ENCODE measurements around the gene KANSL1.
"Not testable (repeated sequence)": the region's sequence is repeated elsewhere in the genome, so short reads cannot be mapped to it uniquely, and the experiment has no call there.

KANSL1 gene

GRCh38 chr17:46136820-46137219 is 56.4 kb downstream of the KANSL1 start:
- DNase-seq, result no peak

DNA sequence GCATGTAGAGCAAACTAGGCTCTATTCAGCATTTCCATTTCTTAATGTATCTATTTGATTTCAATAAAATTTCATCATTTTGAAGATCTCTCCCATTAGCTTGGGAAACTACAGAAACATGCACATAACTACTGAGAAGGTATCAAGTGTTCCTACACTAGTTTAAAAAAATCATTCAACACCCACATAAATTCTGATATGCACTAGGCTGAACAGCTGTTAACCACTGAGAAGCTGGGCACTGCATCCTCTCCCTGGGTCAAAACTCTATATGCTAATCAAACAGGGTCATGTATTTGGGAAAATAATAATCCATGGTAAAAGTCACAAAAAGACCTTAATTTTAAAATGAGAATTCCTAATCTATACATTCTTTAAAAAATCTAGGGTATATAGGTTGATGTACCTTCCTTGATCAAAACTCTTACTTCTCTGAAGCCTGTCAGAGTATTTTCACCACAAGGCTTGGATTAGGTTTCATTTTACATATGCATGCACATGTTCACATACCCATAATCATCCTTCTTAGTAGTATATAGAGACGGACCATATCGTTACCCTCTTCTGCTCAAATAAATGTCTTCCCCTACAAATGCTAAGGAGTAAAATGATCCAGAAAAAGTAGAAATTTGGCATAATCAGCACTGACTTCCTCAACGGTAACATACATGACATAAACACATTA is 57.2 kb downstream of the KANSL1 start:
- DNase-seq, result no peak

- no peak for DNase-seq
Observed at GRCh38 chr17:46135126-46135812, 58.0 kb downstream of the KANSL1 start.

DNA sequence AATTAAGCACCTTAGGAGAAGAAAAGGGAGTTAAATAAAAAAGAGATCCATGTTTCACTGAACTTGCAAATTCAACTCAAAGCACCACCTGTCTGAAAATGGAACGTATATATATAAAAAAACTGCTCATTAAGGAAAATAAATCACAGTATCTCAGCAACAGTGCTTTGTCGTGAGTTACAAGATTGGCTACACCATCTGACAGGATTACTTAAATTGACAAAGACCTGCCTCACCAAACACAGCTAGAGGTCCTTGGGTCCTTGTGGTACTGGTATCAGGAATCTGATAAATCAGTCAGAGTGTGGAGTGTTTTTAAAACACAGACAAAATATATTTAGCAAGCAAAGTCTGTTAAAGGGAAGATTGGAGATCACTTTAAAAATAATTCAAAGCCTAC is 63.9 kb downstream of the KANSL1 start:
- DNase-seq, result no peak

- DNase-seq, result no peak
Observed at GRCh38 chr17:46128453-46128852, 64.8 kb downstream of the KANSL1 start.

- DNase-seq, result no peak
Observed at GRCh38 chr17:46127524-46127923, 65.7 kb downstream of the KANSL1 start.

- DNase-seq, result no peak
Observed at GRCh38 chr17:46126840-46127239, 66.4 kb downstream of the KANSL1 start.

DNA sequence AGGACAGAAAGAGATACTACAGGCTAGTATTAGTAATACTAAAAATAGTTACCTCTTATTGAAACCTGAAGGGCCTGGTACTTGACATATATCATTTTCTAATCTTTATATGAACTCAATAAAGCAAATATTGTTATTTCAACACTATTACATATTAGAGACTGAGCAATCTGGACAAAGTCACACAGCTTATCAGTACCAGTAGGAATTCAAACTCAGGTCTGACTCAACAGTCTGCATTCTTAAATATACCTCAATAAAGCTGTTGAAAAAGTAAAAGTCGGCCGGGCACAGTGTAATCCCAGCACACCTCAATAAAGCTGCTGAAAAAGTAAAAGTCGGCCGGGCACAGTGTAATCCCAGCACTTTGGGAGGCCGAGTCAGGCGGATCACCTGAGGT is 67.4 kb downstream of the KANSL1 start:
- DNase-seq, result no peak

GRCh38 chr17:46124695-46125592 is 68.3 kb downstream of the KANSL1 start:
- no peak for DNase-seq

GRCh38 chr17:46123607-46124006 is 69.6 kb downstream of the KANSL1 start:
- no peak for DNase-seq

- no peak for DNase-seq
Observed at GRCh38 chr17:46122486-46122871, 70.8 kb downstream of the KANSL1 start.

DNA sequence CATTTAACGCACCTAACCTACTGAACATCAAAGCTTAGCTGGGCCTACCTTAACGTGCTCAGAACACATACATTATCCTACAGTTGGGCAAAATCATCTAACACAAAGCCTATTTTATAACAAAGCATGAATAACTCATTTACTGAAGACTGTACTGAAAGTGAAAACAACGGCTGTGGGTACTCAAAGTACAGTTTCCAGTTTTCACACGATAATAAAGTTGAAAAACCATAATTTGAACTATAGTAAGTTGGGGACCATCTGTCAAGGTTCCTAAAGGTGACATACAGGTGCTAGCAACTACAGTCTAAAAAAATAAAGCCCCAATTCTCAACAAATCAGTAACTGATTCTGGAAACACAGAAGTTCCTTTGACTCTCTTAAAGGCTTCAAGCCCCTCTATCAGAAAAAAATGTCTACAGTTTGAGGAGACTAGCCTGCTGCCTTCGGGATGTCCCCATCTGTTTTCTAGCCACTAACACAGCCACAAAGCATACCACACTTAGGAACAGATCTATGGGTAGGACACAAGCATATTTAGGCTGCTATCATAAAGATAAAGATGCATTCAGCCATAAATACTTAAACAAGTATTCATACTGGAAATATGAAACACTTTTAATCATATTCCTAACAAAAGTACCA is 71.3 kb downstream of the KANSL1 start:
- no peak for DNase-seq

GRCh38 chr17:46121165-46121764 is 72.0 kb downstream of the KANSL1 start:
- no peak for DNase-seq

GRCh38 chr17:46120537-46120936 is 72.7 kb downstream of the KANSL1 start:
- DNase-seq, result no peak

GRCh38 chr17:46120078-46120477 is 73.2 kb downstream of the KANSL1 start:
- DNase-seq, result no peak

GRCh38 chr17:46118964-46119363 is 74.3 kb downstream of the KANSL1 start:
- no peak for DNase-seq

DNA sequence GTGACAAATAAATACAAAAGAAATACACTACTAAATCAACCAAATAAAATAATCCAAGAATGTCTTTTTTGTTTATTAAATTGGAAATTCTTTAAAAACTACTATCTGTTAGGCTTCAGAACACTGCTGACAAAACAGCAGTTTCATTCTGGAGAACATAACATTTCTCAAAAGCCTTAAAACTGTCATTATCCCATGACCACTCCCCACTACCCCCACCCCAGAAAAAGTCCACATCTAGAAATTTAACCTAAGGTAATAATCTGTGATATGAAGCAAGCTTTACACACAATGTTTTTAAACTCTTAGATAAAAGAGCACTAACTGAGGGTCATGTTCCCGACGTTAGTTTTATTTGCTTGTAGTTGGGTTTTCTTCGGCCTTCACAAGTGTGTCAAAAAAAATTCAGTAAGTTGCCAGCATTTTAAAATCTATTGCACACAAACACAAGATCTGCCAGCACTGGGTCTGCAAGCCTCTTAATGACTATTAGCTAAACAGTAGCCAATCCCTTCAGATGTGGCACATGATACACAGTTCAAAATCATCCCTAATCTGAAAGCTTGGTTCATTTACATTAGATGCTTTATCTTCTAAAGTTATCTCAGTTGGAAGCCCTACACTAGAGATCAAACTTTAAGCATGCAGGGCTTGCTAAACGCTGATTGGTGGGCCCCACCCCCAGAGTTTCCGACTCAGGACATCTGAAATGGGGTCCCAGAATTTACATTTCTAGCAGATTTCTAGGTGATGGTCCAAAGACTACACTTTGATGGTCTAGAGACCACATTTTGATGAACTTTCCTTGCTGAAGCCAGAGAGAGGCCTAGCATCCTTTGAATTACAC is 75.2 kb downstream of the KANSL1 start:
- no peak for DNase-seq

DNA sequence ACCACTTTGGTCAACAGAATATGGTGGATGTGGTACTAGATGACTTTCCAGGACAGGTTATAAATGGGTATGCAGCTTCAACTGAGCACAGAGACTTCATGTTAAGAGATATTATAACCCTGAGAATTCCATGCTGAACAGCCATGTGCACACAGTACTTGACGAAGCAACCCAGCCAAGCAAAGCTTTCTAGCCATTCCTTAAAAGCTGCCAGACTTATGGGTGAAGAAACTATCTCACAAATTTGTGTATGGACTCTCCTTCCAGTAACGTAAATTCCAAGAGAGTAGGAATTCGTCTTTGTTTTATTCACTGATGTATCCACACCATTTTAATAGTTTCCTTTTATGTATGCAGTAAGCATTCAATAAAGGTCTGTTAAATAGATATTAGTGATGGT is 76.1 kb downstream of the KANSL1 start:
- DNase-seq, result no peak

GRCh38 chr17:46115699-46116098 is 77.5 kb downstream of the KANSL1 start:
- no peak for DNase-seq

DNA sequence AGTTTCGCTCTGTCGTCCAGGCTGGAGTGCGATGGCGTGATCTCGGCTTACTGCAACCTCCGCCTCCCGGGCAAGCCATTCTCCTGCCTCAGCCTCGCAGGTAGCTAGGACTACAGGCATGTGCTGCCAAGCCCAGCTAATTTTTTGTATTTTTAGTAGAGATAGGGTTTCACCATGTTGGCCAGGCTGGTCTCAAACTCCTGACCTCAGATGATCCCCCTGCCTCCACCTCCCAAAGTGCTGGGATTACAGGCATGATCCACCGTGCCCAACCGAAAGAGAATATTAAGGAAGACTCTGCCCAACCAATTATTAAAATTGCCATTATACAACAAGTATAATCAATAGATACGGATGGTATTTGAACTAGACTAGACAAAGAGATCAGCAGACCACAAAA is 82.0 kb downstream of the KANSL1 start:
- not testable (repeated sequence) for DNase-seq

DNA sequence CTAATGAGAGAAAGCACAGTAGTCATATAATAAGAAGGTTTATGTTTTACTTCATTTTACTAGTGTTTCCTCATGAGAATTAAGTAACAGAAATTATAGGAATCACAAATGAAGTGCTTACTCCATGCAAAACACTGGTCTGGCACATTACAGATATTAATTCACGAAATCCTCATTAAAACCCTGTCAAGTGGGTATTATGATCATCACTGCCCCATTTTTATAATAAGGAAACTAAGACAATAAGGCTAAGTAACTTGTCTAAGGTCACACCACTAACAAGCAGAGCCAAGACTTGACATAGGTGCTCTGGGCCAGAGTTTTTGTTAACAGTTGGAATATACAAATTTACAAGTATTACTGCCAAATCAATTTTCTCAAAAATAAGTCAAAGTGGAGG is 83.0 kb downstream of the KANSL1 start:
- DNase-seq, result no peak

All from activated CD8-positive, alpha-beta memory T cell treated with anti-CD3 and anti-CD28 coated beads, Interleukin-2, amount 50 U/mL, for 48 hours (primary cell).